ENCODE data around the gene FSTL3. TPM values are rescaled to one million over a fixed set of nuclear protein-coding genes. Genes with fewer than 3 reads are reported as not detected.

Gene FSTL3
- total RNA-seq, 4 donors from 2014 or later, result 4.4 to 43.3 (median 17.7) TPM

- peaks cover 0 to 41% (median 0%) of the 10 kb centered on the region in 4 donors for H3K27me3 ChIP-seq
- 9 to 31% methylated on average over 4 to 7 of the region's 31 CpGs for WGBS, 2 donors
- H3K4me1 ChIP-seq, result peaks cover 34 to 57% (median 35%) of the 10 kb centered on the region in 3 donors
- intact Hi-C loops (cut with DNase I), result no loop called here
- DNase-seq, result no peak
- H3K27ac ChIP-seq, result peak overlapping the region; percentile 80 to 95 (median 86)
- no peaks in the 10 kb centered on the region for H3K9me3 ChIP-seq
- TF ChIP-seq CTCF (IDR thresholded peaks at IDR 0.05), result no peak
- no peak for TF ChIP-seq POLR2A (IDR thresholded peaks at IDR 0.05)
- peak overlapping the region in 3 of 4 donors; percentile 46 to 77 (median 58) for H3K4me3 ChIP-seq
- no peaks in the 10 kb centered on the region for H3K36me3 ChIP-seq
Measured at GRCh38 chr19:676007-676338, 219 bp upstream of the FSTL3 start.

- H3K4me1 ChIP-seq, result peaks cover 35 to 64% (median 37%) of the 10 kb centered on the region in 3 donors
- TF ChIP-seq CTCF (IDR thresholded peaks at IDR 0.05) (no peak), POLR2A (IDR thresholded peaks at IDR 0.05) (no peak)
- peak overlapping the region; percentile 80 to 95 (median 86) for H3K27ac ChIP-seq
- WGBS, 2 donors, result no CpG with 5 or more reads among the region's 15 CpGs
- peak overlapping the region; percentile 32 to 77 (median 52) for H3K4me3 ChIP-seq
- intact Hi-C loops (cut with DNase I), result no loop called here
- no peak for DNase-seq
- H3K9me3 ChIP-seq, result no peaks in the 10 kb centered on the region
- H3K36me3 ChIP-seq, result no peaks in the 10 kb centered on the region
- peaks cover 0 to 41% (median 0%) of the 10 kb centered on the region in 4 donors for H3K27me3 ChIP-seq
Measured at GRCh38 chr19:677201-677600, 1.0 kb downstream of the FSTL3 start.

DNA sequence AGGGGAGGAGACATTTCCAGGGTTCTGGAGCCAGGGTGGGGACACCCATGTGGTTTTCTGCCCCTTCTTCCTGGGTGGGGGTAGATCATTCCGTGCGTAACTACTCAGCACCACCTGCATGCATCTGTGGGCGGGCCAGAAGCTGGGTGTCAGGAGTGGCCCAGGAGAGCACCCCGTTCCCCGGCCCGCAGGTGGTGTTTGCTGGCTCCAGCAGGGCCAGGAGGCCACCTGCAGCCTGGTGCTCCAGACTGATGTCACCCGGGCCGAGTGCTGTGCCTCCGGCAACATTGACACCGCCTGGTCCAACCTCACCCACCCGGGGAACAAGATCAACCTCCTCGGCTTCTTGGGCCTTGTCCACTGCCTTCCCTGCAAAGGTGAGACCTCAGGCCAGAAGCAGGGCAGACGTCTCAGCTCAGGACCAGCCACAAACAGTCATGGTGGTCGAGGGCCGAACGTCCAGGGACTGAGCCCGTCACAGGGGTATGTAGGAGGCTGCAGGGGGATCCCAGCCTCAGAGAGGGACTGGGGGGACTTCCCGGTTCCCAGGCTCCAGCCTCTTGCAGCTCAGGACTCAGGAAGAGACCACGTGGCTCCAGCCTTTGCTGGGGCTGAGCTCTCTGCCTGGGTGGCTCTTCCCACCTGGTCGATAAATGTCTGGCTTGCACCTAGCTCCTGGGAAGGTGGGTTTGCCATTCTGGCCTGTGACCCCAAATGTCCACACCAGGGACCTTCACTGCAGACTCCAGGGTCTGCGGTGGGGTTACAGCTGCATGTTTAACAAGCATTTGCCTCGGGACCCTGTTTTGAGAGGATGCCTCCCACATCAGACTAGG is 1.6 kb downstream of the FSTL3 start:
- H3K36me3 ChIP-seq, result no peaks in the 10 kb centered on the region
- WGBS, 2 donors, result 44 to 71% methylated on average over 2 to 6 of the region's 22 CpGs
- peaks cover 0 to 41% (median 0%) of the 10 kb centered on the region in 4 donors for H3K27me3 ChIP-seq
- intact Hi-C loops (cut with DNase I), result no loop called here
- DNase-seq, result no peak
- peak overlapping the region in 3 of 4 donors; percentile 46 to 77 (median 58) for H3K4me3 ChIP-seq
- peaks cover 35 to 64% (median 37%) of the 10 kb centered on the region in 3 donors for H3K4me1 ChIP-seq
- no peaks in the 10 kb centered on the region for H3K9me3 ChIP-seq
- H3K27ac ChIP-seq, result peak overlapping the region; percentile 80 to 95 (median 86)
- TF ChIP-seq POLR2A (IDR thresholded peaks at IDR 0.05) (no peak), CTCF (IDR thresholded peaks at IDR 0.05) (no peak)

DNA sequence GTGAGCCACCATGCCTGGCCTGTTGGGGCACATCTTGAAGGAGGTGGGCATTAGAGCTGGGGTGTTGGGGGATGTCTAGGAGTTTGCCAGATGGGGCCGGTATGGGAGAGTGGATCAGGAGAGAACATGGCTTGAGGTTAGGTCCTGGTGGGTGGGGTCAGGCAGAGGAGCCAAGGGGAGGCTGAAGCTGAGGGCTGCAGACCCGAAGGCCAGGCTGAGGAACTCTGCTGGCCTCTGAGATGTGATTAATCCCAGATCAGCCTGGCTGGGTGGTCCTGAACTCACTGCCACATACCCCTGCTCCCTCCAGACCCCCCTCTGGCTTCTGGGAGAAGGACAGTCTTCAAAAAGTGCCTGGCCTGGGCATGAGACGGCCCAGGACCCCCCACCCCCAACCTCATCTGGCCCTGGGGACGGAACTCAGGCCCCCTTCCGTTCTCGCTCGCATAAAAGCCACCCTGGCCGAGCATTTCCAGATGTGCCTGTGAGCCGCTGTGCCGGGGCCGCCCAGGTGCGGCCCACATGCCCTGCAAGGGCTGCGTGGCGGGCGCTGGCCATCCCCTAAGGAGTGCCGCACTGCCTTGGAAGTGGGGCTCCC is 2.7 kb downstream of the FSTL3 start:
- Histone ChIP-seq H3K27me3 (peaks cover 0 to 39% (median 0%) of the 10 kb centered on the region in 4 donors), H3K4me1 (peaks cover 35 to 64% (median 37%) of the 10 kb centered on the region in 3 donors), H3K4me3 (peak overlapping the region in 3 of 4 donors; percentile 57 to 95 (median 92)), H3K9me3 (no peaks in the 10 kb centered on the region), H3K36me3 (no peaks in the 10 kb centered on the region), H3K27ac (peak overlapping the region; percentile 91 to 98 (median 96))
- intact Hi-C loops (cut with DNase I), result no loop called here
- WGBS, 2 donors, result 84 to 95% methylated on average over 3 of the region's 16 CpGs
- TF ChIP-seq CTCF (IDR thresholded peaks at IDR 0.05) (no peak), POLR2A (IDR thresholded peaks at IDR 0.05) (no peak)
- DNase-seq, result no peak
